Measurements from ENCODE around the gene SHPK.

SHPK gene

GRCh38 chr17:3602499-3602898 is 33.6 kb downstream of the SHPK start:
- TF ChIP-seq, protein P1, sequence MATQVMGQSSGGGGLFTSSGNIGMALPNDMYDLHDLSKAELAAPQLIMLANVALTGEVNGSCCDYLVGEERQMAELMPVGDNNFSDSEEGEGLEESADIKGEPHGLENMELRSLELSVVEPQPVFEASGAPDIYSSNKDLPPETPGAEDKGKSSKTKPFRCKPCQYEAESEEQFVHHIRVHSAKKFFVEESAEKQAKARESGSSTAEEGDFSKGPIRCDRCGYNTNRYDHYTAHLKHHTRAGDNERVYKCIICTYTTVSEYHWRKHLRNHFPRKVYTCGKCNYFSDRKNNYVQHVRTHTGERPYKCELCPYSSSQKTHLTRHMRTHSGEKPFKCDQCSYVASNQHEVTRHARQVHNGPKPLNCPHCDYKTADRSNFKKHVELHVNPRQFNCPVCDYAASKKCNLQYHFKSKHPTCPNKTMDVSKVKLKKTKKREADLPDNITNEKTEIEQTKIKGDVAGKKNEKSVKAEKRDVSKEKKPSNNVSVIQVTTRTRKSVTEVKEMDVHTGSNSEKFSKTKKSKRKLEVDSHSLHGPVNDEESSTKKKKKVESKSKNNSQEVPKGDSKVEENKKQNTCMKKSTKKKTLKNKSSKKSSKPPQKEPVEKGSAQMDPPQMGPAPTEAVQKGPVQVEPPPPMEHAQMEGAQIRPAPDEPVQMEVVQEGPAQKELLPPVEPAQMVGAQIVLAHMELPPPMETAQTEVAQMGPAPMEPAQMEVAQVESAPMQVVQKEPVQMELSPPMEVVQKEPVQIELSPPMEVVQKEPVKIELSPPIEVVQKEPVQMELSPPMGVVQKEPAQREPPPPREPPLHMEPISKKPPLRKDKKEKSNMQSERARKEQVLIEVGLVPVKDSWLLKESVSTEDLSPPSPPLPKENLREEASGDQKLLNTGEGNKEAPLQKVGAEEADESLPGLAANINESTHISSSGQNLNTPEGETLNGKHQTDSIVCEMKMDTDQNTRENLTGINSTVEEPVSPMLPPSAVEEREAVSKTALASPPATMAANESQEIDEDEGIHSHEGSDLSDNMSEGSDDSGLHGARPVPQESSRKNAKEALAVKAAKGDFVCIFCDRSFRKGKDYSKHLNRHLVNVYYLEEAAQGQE (IDR thresholded peaks at IDR 0.05; ENCODE audit: insufficient replicate concordance, low read depth): no peak
- TF ChIP-seq, protein P2, sequence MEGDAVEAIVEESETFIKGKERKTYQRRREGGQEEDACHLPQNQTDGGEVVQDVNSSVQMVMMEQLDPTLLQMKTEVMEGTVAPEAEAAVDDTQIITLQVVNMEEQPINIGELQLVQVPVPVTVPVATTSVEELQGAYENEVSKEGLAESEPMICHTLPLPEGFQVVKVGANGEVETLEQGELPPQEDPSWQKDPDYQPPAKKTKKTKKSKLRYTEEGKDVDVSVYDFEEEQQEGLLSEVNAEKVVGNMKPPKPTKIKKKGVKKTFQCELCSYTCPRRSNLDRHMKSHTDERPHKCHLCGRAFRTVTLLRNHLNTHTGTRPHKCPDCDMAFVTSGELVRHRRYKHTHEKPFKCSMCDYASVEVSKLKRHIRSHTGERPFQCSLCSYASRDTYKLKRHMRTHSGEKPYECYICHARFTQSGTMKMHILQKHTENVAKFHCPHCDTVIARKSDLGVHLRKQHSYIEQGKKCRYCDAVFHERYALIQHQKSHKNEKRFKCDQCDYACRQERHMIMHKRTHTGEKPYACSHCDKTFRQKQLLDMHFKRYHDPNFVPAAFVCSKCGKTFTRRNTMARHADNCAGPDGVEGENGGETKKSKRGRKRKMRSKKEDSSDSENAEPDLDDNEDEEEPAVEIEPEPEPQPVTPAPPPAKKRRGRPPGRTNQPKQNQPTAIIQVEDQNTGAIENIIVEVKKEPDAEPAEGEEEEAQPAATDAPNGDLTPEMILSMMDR (IDR thresholded peaks at IDR 0.05; ENCODE audit: insufficient read depth, low read length): peak; percentile 25
- TF ChIP-seq POLR2AphosphoS5 (IDR thresholded peaks at IDR 0.05; ENCODE audit: low read depth) (no peak), SPI1 (IDR thresholded peaks at IDR 0.05; ENCODE audit: borderline replicate concordance, low read depth) (no peak), GABPA (IDR thresholded peaks at IDR 0.05; ENCODE audit: low read depth) (no peak)
- DNase-seq (ENCODE audit: low read depth in 1 of 2, low spot score in 1 of 2): peak; percentile 11 to 24

DNA sequence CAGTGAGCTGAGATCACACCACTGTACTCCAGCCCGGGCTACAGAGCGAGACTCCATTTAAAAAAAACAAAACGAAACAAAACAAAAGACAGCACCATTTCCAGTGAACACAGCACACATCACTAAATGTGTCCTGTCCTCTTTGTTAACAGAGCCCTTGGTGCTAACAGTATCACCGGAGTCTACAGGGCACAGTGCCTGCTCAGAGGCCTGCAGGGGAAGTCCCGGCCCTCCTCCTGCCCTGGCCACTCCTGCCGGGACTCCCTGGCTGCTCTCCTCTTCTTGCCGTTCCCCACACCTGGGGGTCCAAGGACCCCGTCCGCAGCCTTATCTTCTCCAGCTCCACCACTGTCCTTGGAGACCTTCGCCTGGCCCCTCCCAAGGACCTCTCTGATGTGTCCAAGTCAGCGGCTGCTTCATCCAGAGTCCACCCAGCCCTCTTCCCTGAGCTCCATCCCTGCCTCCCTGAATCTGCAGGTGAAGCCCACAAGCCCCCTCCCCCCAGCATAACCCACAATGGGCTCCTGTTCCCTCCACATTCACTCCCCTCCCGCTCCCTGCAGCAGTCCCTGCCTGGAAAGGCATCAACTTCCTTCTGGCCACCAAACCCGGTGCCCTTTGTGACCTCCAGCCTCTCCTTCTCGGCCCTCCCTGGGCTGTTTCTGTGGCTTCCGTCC is 35.4 kb downstream of the SHPK start:
- no peak overlapping the region for H3K4me3 ChIP-seq (replicated peaks; ENCODE audit: insufficient read depth, low read length)
- DNase-seq (ENCODE audit: low read depth in 1 of 2, low spot score in 1 of 2): no peak
- no peak overlapping the region for H3K27ac ChIP-seq (replicated peaks)
- no peak for TF ChIP-seq GABPA (IDR thresholded peaks at IDR 0.05; ENCODE audit: low read depth)
- TF ChIP-seq, protein P1 (IDR thresholded peaks at IDR 0.05; ENCODE audit: insufficient replicate concordance, low read depth): no peak
- no peak for TF ChIP-seq SPI1 (IDR thresholded peaks at IDR 0.05; ENCODE audit: borderline replicate concordance, low read depth)
- no peak for TF ChIP-seq POLR2AphosphoS5 (IDR thresholded peaks at IDR 0.05; ENCODE audit: low read depth)
- TF ChIP-seq, protein P2 (IDR thresholded peaks at IDR 0.05; ENCODE audit: insufficient read depth, low read length): no peak
- no peaks in the 10 kb centered on the region for H3K27me3 ChIP-seq (ENCODE audit: insufficient read depth, poor library complexity, severe bottlenecking)

More at GRCh38 chr17:3602499-3602898, 33.6 kb downstream of the SHPK start:
- no peaks in the 10 kb centered on the region for H3K27me3 ChIP-seq (ENCODE audit: insufficient read depth, poor library complexity, severe bottlenecking)
- no peak overlapping the region for H3K27ac ChIP-seq (replicated peaks)
- H3K4me3 ChIP-seq (replicated peaks; ENCODE audit: insufficient read depth, low read length): no peak overlapping the region

- DNase-seq (ENCODE audit: low read depth in 1 of 2, low spot score in 1 of 2): no peak
- no peak overlapping the region for H3K4me3 ChIP-seq (replicated peaks; ENCODE audit: insufficient read depth, low read length)
- no peak overlapping the region for H3K27ac ChIP-seq (replicated peaks)
- H3K27me3 ChIP-seq (ENCODE audit: insufficient read depth, poor library complexity, severe bottlenecking): no peaks in the 10 kb centered on the region
- TF ChIP-seq, protein P1 (IDR thresholded peaks at IDR 0.05; ENCODE audit: insufficient replicate concordance, low read depth): no peak
- TF ChIP-seq POLR2AphosphoS5 (IDR thresholded peaks at IDR 0.05; ENCODE audit: low read depth): no peak
- no peak for TF ChIP-seq GABPA (IDR thresholded peaks at IDR 0.05; ENCODE audit: low read depth)
- no peak for TF ChIP-seq SPI1 (IDR thresholded peaks at IDR 0.05; ENCODE audit: borderline replicate concordance, low read depth)
- TF ChIP-seq, protein P2 (IDR thresholded peaks at IDR 0.05; ENCODE audit: insufficient read depth, low read length): no peak
Measured at GRCh38 chr17:3598078-3598477, 38.0 kb downstream of the SHPK start.
